Astrocyte (in vitro differentiated cells and primary cell): ENCODE measurements around the gene F8.

ENCODE experiments used
- CTCF ChIP-seq: IDR thresholded peaks from 2 replicates; pipeline ENCODE4 v1.5.1; 2011; ENCODE audit warnings: low read depth, mild to moderate bottlenecking, inconsistent platforms, low read length, moderate library complexity; ENCODE audit not compliant: insufficient read depth
- EZH2 ChIP-seq: IDR thresholded peaks from 2 replicates; pipeline ENCODE4 v1.6.1; 2012; ENCODE audit warnings: mild to moderate bottlenecking, low read length, inconsistent platforms; ENCODE audit not compliant: insufficient read depth

GRCh38 chrX:154914052-154914451 is 108.5 kb downstream of the F8 start:
- TF ChIP-seq CTCF (no peak), EZH2 (no peak)
